Activated CD4-positive, alpha-beta T cell treated with anti-CD3 and anti-CD28 coated beads, Interleukin-2, Interleukin-6, amounts not matched to agents 100 ng/mL and 50 ng/mL, durations not matched to agents 16 hours and 8 hours (primary cell): ENCODE results near the gene MRPL42.
A peak's percentile ranks its signal among the peaks of the same experiment; 100 is the strongest.

Experiments used
- DNase-seq: peaks from one replicate; pipeline ENCODE4 v3.0.0-alpha.2; 2020

The MRPL42 gene

GRCh38 chr12:93500667-93501066, 33.4 kb downstream of the MRPL42 start:
- no peak for DNase-seq

DNA sequence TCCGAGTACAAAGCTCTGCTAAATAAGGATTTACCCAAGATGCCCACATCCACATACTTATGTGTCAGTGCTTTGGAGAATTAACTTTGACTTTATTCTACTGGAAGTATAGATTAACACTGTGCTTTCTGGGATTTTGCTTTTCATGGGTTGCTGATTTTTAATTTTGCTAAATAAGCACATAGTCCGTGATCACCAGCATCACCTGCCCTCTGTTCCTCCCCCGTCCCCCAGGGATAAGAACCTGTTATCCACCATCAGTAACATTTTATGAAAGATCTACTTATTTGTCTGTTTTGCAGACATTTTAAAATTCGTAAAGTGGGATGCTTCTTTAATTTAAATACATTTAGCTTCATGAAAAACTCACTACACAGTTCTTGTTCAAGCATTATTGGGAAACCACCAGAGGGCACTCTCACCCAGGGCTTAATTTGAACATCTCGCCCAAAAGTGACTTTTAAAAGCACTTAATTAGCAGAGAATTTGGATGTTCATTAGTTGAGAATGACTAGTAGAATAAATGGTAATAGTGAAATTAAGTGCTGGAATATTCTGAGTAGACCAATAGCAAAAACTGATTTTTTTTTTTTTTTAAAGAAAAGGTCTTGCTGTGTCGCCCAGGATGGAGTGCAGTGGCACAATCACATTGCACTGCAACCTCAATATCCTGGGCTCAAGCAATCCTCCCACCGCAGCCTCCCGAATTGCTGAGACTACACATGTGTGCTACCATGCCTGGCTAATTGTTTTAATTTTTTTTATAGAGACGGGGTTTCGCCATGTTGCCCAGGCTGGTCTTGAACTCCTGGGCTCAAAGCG, 35.7 kb downstream of the MRPL42 start:
- DNase-seq: peak; percentile 59

- no peak for DNase-seq
Observed at GRCh38 chr12:93507165-93507564, 39.9 kb downstream of the MRPL42 start.

GRCh38 chr12:93509506-93509905, 42.2 kb downstream of the MRPL42 start:
- DNase-seq: no peak

- DNase-seq: no peak
Observed at GRCh38 chr12:93514853-93515252, 47.5 kb downstream of the MRPL42 start.

DNA sequence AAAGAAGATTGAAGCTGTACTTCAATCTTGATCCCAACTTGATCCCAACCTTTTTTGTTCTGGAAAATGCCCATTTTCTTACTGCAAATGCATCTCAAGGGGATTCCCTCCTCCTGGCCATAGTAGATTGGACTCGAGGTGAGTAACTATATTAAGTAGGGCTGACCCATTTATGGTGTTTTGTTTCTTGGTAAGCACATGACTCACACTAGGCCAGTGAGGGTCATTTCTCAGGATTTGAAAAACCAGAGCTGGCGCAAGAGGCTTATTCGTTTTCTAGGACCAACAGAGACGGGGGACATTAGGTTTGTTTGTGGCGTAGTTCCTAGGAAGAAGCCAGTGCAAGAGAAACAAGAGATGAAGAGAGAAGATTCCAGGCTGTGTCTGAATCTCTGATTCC, 51.4 kb downstream of the MRPL42 start:
- DNase-seq: no peak

DNA sequence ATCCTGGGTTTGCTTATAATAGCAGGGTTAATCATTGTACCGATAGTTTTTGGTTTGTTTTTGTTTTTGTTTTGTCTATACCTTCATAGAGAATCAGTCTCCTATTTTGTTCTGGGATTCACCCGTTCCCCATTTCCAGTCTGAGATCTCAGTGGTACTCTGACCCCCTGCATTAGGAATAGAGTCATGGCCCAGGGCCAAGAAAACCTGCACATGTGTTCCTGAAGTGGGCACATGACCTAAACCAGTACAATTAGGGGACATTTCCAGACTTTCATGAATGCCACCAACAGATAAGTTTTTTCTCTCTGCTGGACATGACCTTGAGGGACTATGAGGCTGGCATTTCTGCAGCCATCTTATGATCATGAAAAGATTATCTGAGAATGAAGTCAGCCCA, 52.5 kb downstream of the MRPL42 start:
- DNase-seq: no peak

- no peak for DNase-seq
Observed at GRCh38 chr12:93520454-93520853, 53.1 kb downstream of the MRPL42 start.

DNA sequence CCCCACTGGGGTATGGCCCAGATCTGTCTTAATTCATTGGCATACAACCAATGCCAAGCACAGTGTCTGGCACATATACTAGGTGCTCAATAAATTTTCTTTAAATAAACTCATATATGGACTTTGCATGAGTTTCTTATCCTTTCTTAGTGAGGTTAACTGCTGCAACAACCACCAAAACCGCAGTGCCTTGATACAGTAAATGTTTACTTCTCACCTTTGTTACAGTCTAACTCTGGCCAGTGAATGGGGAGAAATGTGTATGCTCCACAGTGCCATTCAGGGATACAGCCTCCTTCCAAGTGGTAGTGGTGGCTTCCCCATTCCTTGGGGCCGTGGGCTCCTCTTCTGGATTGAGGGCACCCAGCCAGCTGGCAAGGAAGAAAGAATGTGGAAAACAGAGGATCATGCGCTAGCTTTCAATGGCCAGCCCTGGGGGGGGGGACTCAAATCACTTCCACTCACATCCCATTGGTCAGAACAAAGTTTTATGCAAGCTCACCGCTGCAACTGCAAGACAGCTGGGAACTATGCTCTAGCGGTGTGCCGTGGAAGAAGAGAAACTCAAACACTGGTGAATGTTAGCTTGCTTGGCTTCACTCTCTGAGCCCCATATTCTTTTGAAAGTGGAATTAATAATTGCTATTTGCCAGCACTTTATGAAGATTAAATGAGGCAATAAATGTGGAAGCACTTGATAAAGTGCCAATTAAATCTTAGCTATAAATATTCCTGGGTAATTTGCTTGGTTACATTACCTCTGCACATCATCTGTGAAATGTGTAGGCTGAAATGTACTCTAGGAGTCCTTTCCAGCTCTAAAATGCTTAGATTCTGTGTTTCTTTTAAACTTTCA, 54.1 kb downstream of the MRPL42 start:
- no peak for DNase-seq

- no peak for DNase-seq
Observed at GRCh38 chr12:93524386-93525133, 57.2 kb downstream of the MRPL42 start.

DNA sequence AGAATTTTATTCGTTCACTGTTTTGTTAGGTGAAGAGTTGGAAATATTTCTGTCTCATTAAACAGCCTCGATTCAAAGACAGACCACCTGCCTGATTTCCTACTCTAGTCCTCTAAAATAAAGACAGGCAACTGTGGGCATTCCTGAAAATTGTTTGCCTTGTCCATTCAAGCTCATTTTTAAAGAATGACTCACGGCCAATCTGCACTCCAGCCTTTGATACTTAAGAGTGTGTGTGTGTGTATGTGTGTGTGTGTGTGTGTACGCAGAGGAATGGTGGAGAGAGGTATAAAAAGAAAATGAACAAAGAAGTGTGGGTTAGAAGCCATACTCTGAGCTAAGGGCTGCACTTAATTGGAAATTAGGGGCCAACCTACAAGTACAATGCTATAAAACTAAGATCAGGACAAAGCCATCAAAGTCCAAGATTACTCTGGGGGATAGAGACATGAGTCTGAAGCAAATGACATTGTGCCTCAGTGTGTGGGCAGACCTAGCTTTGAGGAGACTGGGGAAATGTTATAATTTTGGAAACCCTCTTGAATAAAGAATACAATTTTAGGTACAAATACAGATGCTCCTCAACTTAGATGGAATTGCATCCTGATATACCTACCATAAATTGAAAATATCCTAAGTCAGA, 59.6 kb downstream of the MRPL42 start:
- DNase-seq: no peak

- DNase-seq: no peak
Observed at GRCh38 chr12:93530358-93530757, 63.0 kb downstream of the MRPL42 start.

- no peak for DNase-seq
Observed at GRCh38 chr12:93533310-93533709, 66.0 kb downstream of the MRPL42 start.

GRCh38 chr12:93536111-93536765, 68.9 kb downstream of the MRPL42 start:
- DNase-seq: no peak

DNA sequence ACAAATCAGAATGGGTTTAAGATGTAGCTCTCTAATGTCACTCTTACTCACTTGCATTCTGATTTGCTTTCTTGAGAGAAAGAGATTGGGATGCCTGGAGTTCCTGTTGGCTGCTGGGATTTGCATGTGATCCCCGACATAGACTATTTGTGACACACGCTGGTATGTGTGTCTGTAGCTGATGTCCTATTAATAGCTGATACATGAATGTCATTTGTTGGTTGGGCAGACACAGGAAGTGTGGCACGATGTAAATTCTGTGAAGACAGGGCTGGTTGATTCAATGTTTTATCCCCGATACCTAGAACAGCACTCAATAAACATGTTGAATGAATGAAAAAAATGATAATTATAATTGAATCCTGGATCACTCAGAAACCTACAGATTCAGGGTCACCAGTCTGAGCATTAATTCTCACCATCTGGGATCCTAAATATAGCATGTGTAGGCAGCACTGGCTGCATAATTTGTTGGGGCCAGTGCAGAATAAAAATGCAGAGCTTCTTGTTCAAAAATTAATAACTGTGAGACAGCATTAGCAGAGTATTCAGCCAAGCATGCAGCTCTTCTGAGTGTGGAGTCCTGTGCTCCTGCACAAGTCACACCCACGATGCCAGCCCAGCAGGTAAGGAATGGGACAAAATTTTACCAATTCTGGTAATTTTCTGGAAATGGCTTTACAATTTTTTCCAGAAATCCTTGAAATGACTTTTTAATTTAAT, 69.6 kb downstream of the MRPL42 start:
- DNase-seq: no peak

- no peak for DNase-seq
Observed at GRCh38 chr12:93537769-93538168, 70.5 kb downstream of the MRPL42 start.

DNA sequence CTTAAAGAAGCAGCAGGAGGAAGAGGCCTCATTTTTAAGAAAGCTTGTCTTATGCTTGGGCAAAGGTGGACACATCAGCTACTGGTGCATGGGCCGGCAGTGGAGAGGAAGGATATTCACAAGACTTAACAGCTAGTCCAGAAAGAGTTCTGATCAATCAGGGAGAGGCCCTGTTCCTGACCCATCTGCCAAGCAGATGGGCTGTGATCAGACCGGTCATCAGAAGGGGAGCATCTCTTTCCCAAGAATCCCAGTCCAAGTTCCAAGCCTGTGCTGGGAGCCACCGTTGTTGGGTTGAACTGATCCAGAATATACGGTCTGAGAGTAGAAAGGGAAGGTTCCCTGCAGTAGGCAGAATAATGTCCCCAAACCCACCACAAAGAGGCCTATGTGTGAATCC, 72.5 kb downstream of the MRPL42 start:
- no peak for DNase-seq

DNA sequence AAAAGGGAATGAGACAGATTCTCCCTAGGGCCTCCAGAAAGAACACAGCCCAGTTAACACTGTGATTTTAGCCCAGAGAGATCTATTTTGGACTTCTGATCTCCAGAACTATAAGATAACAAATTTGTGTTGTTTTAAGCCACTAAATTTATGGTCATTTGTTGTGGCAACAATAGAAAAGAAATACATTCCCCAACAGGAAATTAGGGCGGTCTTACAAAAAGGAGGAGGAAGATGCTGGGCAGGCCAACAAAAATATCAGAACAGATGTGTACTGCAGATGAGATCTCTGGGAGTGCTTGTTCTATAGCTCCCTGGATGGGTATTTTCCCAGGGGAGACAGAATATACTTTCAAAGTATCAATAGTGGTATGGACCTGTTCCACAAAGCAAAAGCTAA, 73.2 kb downstream of the MRPL42 start:
- no peak for DNase-seq

- no peak for DNase-seq
Observed at GRCh38 chr12:93541578-93542225, 74.4 kb downstream of the MRPL42 start.

- no peak for DNase-seq
Observed at GRCh38 chr12:93547778-93548177, 80.5 kb downstream of the MRPL42 start.

- DNase-seq: no peak
Observed at GRCh38 chr12:93549174-93549573, 81.9 kb downstream of the MRPL42 start.
